Skeletal muscle tissue (tissue), 4 donors: ENCODE results near the gene KRR1. TPM values are rescaled to one million over a fixed set of nuclear protein-coding genes. Genes with fewer than 3 reads are reported as not detected.
"Not testable (repeated sequence)": the region's sequence is repeated elsewhere in the genome, so short reads cannot be mapped to it uniquely, and the experiment has no call there.

ENCODE experiments used
- H3K27ac ChIP-seq: one replicate; pipeline ENCODE4 v1.7.0; 2013; ENCODE audit warnings: mild to moderate bottlenecking, low read depth, low read length, inconsistent platforms
- H3K27me3 ChIP-seq, 3 donors: one replicate each; pipeline ENCODE4 v1.7.0; 2013; ENCODE audit warnings: low read length in 3 of 3; ENCODE audit not compliant: control insufficient read depth in 3 of 3, insufficient read depth in 3 of 3
- H3K36me3 ChIP-seq, 3 donors: one replicate each; pipeline ENCODE4 v1.7.0; 2013; ENCODE audit warnings: low read length in 3 of 3; ENCODE audit not compliant: control insufficient read depth in 3 of 3, insufficient read depth in 3 of 3
- H3K4me1 ChIP-seq, 3 donors: one replicate each; pipeline ENCODE4 v1.7.0; 2013; ENCODE audit warnings: low read length in 3 of 3, mild to moderate bottlenecking in 3 of 3; ENCODE audit not compliant: control insufficient read depth in 3 of 3, insufficient read depth in 3 of 3
- H3K4me3 ChIP-seq, 3 donors: one replicate each; pipeline ENCODE4 v1.7.0; 2013; ENCODE audit warnings: low read length in 3 of 3
- H3K9ac ChIP-seq, 3 donors: one replicate each; pipeline ENCODE4 v1.7.0; 2013; ENCODE audit warnings: low read length in 3 of 3, mild to moderate bottlenecking in 3 of 3, moderate library complexity in 2 of 3, low read depth in 1 of 3
- H3K9me3 ChIP-seq, 3 donors: one replicate each; pipeline ENCODE4 v1.7.0; 2013; ENCODE audit warnings: low read length in 3 of 3; ENCODE audit not compliant: control insufficient read depth in 3 of 3
- total RNA-seq: library from RNA; depleted of rRNA; stranded (reverse); fragments of >200 nt; gene quantifications from one replicate; pipeline ENCODE4 v1.2.3, GENCODE V29; 2014
- donor health status: Osteomylitis.

The KRR1 gene
- total RNA-seq, 1 donor from 2014 or later: 8.9 TPM

- H3K27ac ChIP-seq, H3K9ac ChIP-seq, H3K36me3 ChIP-seq, H3K9me3 ChIP-seq, H3K27me3 ChIP-seq, H3K4me1 ChIP-seq, H3K4me3 ChIP-seq: not testable (repeated sequence)
Observed at GRCh38 chr12:75441687-75442449, 69.5 kb downstream of the KRR1 start.

Other genes starting within 250 kb of the KRR1 start
- gene CAPS2, start 181.3 kb downstream of the KRR1 start, total RNA-seq: 6.8 TPM
- not detected for gene GLIPR1L1, start 176.9 kb downstream of the KRR1 start, total RNA-seq
- gene GLIPR1L2, start 120.5 kb downstream of the KRR1 start, total RNA-seq: not detected
- 5.7 TPM for gene GLIPR1, start 30.9 kb downstream of the KRR1 start, total RNA-seq